ENCODE measurements around the gene ABCA12.

DNA sequence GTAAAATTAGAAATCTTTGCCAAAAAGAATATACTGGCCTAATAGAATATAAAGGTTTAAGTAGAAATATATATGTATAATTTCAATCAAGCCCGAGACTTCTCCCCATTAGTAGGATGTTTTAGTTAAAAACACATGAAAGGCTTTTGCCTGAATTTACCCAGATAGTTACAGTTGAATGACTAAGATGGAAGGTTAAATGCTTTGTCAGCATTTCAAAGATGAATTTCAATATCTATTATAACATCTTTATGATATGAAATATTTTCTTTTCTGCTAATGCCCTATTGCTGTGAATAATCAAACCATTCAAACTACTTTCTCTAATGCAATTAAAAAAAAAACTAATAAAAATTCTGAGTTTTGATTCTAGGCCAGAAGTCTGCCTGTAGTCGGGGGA is 18.0 kb upstream of the ABCA12 start:
- TF ChIP-seq EZH2phosphoT487 (IDR thresholded peaks at IDR 0.05; ENCODE audit: borderline replicate concordance) (no peak), CTCF (conservative IDR thresholded peaks at IDR 0.05; ENCODE audit: low read length) (no peak)
